GM21360 (cell line): ENCODE results near the gene IFI27.
"Not testable (repeated sequence)": the region's sequence is repeated elsewhere in the genome, so short reads cannot be mapped to it uniquely, and the experiment has no call there.

Experiments used
- ATAC-seq: cut with Tn5 transposase; IDR thresholded peaks from one replicate; pipeline ENCODE4 v1.9.1; 2021; ENCODE audit warnings: mild to moderate bottlenecking, moderate library complexity; ENCODE audit not compliant: unreplicated experiment

The IFI27 gene

GRCh38 chr14:94145902-94146527 lies 35.5 kb downstream of the IFI27 start:
- no peak for ATAC-seq

- no peak for ATAC-seq
Measured at GRCh38 chr14:94152676-94153075, 42.1 kb downstream of the IFI27 start.

- no peak for ATAC-seq
Measured at GRCh38 chr14:94153750-94154342, 43.3 kb downstream of the IFI27 start.

- ATAC-seq, result not testable (repeated sequence)
Measured at GRCh38 chr14:94156143-94156542, 45.6 kb downstream of the IFI27 start.

GRCh38 chr14:94157197-94157596 lies 46.7 kb downstream of the IFI27 start:
- no peak for ATAC-seq

- no peak for ATAC-seq
Measured at GRCh38 chr14:94158239-94158883, 47.8 kb downstream of the IFI27 start.

- ATAC-seq, result no peak
Measured at GRCh38 chr14:94161058-94161457, 50.5 kb downstream of the IFI27 start.

GRCh38 chr14:94161981-94162380 lies 51.4 kb downstream of the IFI27 start:
- ATAC-seq, result no peak

GRCh38 chr14:94162466-94162865 lies 51.9 kb downstream of the IFI27 start:
- ATAC-seq, result no peak

- ATAC-seq, result no peak
Measured at GRCh38 chr14:94163796-94164195, 53.3 kb downstream of the IFI27 start.

- no peak for ATAC-seq
Measured at GRCh38 chr14:94164685-94165431, 54.3 kb downstream of the IFI27 start.

GRCh38 chr14:94165744-94166143 lies 55.2 kb downstream of the IFI27 start:
- no peak for ATAC-seq
